HG03460 (cell line): ENCODE results near the gene TNP2.
"Not testable (repeated sequence)": the region's sequence is repeated elsewhere in the genome, so short reads cannot be mapped to it uniquely, and the experiment has no call there.

Source experiments
- ATAC-seq: cut with Tn5 transposase; IDR thresholded peaks from one replicate; pipeline ENCODE4 v1.9.1; 2021; ENCODE audit not compliant: unreplicated experiment

Gene TNP2

DNA sequence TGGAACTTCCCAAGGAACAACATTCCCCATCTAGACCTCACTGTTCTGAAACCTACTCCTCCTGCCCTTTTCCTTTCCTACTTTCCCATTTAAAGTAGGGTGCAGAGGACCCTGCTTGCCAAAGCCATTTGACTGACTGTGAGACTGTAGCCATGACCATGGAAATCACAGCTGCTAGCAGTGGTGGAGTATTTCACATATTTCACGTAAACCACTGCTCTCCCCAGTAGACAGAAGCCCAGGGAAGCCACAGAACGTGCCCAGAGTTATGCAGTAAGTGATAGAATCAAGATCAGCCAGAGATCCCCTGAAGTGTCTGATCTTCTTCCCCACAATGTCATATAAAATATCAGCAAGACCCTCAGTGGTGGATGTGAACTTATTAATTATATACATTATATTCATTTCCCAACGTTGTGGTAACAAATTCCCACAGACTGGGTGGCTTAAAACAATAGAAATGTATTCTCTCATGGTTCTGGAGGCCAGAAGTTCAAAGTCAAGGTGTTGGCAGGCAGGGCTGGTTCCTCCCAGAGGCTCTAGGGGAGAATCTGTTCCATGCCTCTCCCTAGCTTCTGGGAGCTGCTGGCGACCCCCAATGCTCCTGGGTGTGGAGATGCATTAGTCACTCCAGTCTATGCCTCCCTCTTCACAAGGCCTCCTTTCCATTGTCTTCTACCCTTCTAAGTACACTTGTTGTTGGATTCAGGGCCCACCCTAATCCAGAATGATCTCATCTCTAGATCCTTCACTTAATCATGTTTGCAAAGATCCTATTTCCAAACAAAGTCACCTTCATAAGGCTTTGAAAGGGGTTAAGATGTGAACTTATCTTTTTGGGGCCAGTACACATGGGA, 32.7 kb upstream of the TNP2 start:
- ATAC-seq, result no peak

GRCh38 chr16:11300560-11300892, 31.4 kb upstream of the TNP2 start:
- no peak for ATAC-seq

GRCh38 chr16:11299865-11300559, 30.9 kb upstream of the TNP2 start:
- no peak for ATAC-seq

DNA sequence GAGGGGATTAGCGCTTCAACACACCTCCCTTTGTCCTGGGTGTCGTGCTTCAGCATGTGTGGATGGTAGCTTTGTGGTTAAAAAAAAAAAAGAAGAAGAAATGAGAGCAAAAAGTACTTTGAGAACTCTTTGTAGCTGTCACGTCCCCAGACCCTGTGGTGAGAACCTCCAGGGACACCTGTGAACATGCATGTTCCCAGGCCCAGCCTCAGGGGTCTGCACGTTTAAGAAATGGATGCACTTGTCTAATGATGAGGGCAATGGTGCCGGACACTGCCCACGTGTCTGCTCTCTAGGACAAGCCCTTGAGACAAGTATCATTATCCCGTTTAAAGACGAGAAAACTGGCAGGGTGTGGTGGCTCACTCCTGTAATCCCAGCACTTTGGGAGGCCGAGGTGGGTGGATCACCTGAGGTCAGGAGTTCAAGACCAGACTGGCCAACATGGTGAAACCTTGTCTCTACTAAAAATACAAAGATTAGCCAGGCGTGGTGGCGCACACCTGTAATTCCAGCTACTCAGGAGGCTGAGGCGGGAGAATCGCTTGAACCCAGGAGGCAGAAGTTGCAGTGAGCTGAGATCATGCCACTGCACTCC, 29.9 kb upstream of the TNP2 start:
- ATAC-seq, result not testable (repeated sequence)

DNA sequence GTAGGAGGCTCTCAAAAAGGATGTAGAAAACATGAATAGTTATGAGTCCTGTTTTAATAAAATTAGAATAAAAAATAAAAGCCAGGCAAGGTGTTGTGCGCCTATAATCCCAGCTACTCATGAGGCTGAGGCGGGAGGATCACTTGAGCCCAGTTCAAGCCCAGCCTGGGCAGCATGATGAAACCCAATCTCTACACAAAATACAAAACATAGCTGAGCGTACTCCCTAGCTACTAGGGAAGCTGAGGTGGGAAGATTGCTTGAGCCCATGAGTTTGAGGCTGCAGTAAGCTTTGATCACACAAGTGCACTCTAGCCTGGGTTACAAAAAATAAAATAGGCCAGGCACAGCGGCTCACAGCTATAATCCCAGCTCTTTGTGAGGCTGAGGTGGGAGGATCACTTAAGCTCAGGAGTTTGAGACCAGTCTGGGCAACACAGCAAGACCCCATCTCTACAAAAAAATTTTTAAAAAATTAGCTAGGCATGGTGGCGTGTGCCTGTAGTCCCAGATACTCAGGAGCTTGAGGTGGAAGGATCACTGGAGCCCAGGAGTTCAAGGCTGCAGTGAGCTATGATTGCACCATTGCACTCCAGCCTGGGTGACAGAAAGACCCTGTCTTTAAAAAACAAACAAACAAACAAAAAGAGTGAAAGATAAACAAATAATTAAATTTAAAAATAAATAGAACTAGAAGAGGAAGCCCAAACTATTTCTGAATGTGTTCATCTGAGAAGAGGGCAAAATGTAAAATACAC, 29.2 kb upstream of the TNP2 start:
- ATAC-seq, result no peak

DNA sequence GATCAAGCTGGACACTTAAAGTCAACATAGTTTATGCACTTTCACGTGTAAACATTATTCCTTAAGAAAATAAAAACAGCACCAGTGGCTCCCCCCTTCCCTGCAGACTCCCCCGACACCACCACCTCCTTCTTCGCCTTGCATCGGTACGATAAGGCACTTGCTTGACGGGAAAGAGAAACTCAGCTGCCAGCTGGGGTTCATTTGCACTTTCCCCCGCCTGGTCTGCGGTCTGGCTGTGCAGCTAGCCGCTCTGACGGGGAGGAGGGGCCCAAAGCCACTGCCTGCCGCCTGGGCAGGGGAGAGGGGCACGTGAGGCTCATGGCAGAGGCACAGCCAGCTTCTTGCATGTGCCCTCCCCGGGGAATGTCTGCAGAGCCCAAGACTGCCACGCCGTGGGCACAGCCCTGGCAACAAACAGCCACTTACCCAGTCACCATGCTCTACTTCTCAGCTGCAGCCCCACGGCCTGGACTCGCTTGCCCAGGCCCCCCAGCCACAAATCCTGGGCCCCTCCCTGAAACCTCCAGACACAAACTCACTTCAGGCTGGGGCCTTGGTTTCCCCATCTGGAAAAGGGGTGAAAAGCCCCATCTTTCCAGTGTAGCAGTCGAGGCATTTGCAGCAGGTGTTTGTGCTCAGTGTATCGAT, 28.5 kb upstream of the TNP2 start:
- ATAC-seq, result peak; percentile 74

- ATAC-seq, result peak; percentile 28
Measured at GRCh38 chr16:11296706-11297491, 27.8 kb upstream of the TNP2 start.

DNA sequence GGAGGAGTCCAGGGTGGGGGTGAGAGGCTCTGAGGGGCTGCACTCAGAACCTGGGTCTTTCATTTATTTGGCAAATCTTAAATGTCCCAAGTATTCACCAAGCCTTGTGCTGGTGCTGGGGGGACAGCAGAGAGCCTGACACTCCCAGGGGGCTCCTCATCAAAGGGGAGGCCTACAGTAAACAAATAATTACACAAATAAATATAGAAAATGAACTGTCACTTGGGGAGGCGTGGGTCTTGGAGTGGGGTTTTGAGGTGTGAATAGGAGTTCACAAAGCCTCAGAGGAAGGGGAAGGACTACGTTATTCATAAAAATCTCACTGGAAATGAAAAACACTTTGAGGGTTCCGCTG, 27.2 kb upstream of the TNP2 start:
- ATAC-seq, result no peak

DNA sequence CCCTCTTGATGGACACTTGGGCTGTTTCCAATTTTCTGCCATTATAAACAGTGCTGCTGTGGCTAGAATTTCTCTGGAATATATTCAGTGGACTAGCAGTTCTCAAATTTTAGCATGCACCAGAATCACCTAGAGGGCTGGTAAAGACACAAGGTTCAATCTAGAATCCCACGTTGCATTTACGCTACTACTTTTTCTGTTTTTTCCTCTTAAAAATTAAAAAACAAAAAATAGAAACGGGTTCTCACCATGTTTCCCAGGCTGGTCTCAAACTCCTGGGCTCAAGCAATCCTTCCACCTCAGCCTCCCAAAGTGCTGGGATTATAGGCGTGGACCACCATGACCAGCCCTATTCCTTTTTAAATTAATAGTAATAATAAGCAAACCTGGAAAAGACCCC, 26.5 kb upstream of the TNP2 start:
- no peak for ATAC-seq

DNA sequence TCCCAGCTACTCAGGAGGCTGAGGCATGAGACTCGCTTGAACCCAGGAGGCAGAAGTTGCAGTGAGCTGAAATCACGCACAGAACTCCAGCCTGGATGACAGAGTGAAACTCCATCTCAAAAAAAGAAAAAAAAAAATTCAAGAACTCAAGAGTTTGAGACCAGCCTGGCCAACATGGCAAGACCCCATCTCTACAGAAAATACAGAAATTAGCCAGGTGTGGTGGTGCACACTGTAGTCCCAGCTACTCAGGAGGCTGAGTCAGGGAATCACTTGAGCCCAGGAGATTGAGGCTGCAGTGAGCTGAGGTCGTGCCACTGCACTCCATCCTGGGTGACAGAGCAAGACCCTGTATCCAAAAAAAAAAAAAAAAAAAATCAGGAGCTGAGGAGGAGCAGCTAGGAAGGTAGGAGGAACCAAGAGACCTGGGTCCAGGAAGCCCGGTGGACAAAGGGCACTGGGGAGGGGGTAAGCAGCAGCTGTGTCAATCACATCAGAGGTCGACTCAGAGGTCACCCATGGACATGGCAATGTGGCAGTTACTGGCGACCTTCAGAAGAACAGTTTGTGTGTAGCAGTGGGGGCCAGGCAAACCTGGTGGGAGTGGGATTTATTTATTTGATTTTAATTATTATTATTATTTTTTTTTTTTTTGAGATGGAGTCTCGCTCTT, 23.1 kb upstream of the TNP2 start:
- ATAC-seq, result no peak

DNA sequence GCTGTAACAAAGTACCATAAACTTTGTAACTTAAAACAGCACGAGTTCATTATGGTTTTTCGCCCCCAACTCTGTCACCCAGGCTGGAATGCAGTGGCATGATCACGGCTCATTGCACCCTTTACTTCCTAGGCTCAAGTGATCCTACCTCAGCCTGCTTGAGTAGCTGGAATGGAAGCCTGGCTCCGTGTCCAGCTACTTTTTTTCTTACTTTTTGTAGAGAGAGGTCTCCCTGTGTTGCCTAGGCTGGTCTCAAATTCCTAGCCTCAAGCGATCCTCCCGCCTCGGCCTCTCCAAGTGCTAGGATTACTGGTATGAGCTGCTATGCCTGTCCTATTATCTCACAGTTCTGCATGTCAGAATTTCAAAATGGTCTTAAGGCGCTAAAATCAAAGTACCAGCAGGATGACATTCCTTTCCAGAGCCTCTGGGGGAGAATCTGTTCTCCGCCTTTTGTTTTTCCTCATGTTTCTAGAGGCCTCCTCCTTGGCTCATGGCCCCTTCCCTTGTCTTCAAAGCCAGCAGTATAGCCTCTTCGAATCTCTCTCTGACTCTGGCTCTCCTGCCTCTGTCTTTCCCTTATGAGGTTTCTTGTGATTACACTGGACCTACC, 22.1 kb upstream of the TNP2 start:
- no peak for ATAC-seq

GRCh38 chr16:11290102-11290893, 21.2 kb upstream of the TNP2 start:
- ATAC-seq, result no peak

- not testable (repeated sequence) for ATAC-seq
Measured at GRCh38 chr16:11289696-11290095, 20.6 kb upstream of the TNP2 start.

DNA sequence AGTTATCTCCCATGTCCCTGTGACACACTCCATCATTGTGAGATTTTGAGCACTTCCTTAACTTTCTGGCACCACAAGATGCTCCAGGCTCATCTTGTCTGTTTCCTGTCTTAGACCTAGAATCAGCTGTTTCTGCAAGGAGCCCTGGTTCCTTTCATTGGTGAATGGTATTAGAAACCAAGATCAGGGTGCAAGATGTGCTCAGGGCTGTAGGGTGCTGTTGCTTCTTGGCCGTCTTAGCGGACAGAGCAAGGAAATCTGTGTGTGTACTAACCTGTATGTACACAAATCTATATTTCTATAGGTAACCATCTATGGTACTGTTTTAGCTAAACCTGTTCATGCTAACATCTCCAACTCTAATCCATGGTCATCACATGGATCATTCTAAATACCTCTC, 20.1 kb upstream of the TNP2 start:
- no peak for ATAC-seq

- ATAC-seq, result no peak
Measured at GRCh38 chr16:11285842-11286241, 16.7 kb upstream of the TNP2 start.

DNA sequence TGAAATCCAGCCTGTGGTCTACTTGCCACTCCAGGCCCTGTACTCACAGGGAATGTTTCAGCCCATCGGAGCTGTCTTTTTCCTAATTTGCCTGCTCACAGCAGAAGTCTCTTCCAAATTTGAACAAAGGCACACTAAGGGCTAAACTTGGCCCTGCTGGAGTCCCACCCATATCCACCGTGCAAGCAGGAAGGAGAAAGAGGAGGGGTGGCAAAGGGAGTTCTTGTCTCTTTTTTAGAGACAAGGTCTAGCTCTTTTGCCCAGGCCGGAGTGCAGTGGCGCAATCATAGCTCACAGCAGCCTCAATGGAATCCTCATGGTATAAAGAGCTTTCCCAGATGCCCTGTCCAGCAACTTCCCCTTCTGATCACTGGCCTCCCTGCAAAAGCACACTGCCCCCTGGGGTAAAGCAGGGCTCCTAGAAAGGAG, 14.7 kb upstream of the TNP2 start:
- no peak for ATAC-seq

DNA sequence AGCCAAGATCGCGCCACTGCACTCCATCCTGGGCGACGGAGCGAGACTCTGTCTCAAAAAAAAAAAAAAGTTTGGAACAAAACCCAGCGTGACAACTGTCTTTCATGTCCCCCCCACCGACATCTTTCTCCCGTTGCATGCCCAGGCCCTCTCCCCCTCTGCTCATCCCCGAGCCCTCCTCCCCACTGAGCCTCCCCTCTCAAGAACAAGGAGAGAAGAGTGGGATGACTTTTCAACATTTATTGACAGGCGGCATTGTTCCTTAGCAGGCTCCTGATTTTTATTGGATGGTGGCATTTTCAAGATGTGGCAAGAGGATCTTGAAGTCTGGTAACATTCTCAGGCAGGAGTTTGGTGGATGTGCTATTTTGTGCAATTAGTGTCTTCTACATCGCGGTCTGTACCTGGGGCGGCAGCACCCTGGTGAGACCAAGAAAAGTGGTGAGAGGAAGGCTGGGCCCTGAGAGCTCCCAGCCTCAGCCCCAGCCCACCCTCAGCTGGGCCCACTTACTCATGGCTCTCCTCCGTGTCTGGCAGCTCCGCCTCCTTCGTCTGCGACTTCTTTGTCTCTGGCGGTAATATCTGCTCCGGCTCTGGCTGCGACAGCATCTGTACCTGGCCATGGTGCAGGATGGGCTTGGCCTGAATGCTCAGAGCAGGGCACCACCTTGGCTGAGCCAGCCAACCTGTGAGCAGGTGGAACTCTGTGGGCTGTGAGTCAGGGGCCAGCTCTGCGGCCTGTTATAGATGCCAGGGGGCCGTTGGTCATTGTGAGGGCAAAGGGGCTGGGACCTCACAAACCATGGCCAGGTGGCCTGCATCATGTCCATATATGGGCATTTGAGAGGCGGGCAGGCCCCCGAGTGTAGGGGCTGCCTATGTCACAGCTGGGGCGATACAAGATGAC, 11.7 kb upstream of the TNP2 start, which contains the start of gene PRM1:
TSS of gene PRM1 (minus strand) at position 715 of the 907 bp plus-strand sequence. CDS start at position 623, 92 bp downstream.
- no peak for ATAC-seq
